ENCODE data around the gene EDC4. TPM values are rescaled to one million over a fixed set of nuclear protein-coding genes. Genes with fewer than 3 reads are reported as not detected.
"Not testable (repeated sequence)": the region's sequence is repeated elsewhere in the genome, so short reads cannot be mapped to it uniquely, and the experiment has no call there.

The EDC4 gene
- total RNA-seq (2014; rRNA removed; shearing (Covaris generic)), result 40.0 and 80.9 TPM in 2 replicates

GRCh38 chr16:67872631-67873434, at the start of gene EDC4:
EDC4 (plus strand) TSS chr16:67873052; CDS start chr16:67873262, 210 bp downstream.
- in situ Hi-C loops (cut with HindIII; ENCODE audit: low sequenced_read_pairs), result no loop called here

GRCh38 chr16:67825119-67825518, 47.7 kb upstream of the EDC4 start:
- in situ Hi-C loops (cut with HindIII; ENCODE audit: low sequenced_read_pairs), result no loop called here
- DNase-seq (ENCODE audit: low spot score), result no peak

More at GRCh38 chr16:67872631-67873434, at the start of gene EDC4:
- peak; percentile 71 for DNase-seq (ENCODE audit: low spot score)

- in situ Hi-C loops (cut with HindIII; ENCODE audit: low sequenced_read_pairs), result no loop called here
- DNase-seq (ENCODE audit: low spot score), result no peak
Observed at GRCh38 chr16:67825906-67826305, 46.9 kb upstream of the EDC4 start.

GRCh38 chr16:67828651-67829050, 44.2 kb upstream of the EDC4 start:
- no peak for DNase-seq (ENCODE audit: low spot score)

GRCh38 chr16:67833030-67833414, 39.8 kb upstream of the EDC4 start:
- in situ Hi-C loops (cut with HindIII; ENCODE audit: low sequenced_read_pairs), result no loop called here

More at GRCh38 chr16:67828651-67829050, 44.2 kb upstream of the EDC4 start:
- in situ Hi-C loops (cut with HindIII; ENCODE audit: low sequenced_read_pairs), result no loop called here

GRCh38 chr16:67833415-67834241, 39.2 kb upstream of the EDC4 start:
- peak; percentile 93 for DNase-seq (ENCODE audit: low spot score)
- in situ Hi-C loops (cut with HindIII; ENCODE audit: low sequenced_read_pairs), result no loop called here

More at GRCh38 chr16:67833030-67833414, 39.8 kb upstream of the EDC4 start:
- no peak for DNase-seq (ENCODE audit: low spot score)

GRCh38 chr16:67834242-67834614, 38.6 kb upstream of the EDC4 start:
- in situ Hi-C loops (cut with HindIII; ENCODE audit: low sequenced_read_pairs), result no loop called here
- no peak for DNase-seq (ENCODE audit: low spot score)

GRCh38 chr16:67837190-67837589, 35.7 kb upstream of the EDC4 start:
- in situ Hi-C loops (cut with HindIII; ENCODE audit: low sequenced_read_pairs); DNase-seq (ENCODE audit: low spot score): not testable (repeated sequence)

- in situ Hi-C loops (cut with HindIII; ENCODE audit: low sequenced_read_pairs), result no loop called here
- DNase-seq (ENCODE audit: low spot score), result no peak
Observed at GRCh38 chr16:67837811-67838210, 35.0 kb upstream of the EDC4 start.

GRCh38 chr16:67841198-67841815, 31.5 kb upstream of the EDC4 start:
- DNase-seq (ENCODE audit: low spot score), result no peak
- in situ Hi-C loops (cut with HindIII; ENCODE audit: low sequenced_read_pairs), result no loop called here

GRCh38 chr16:67841816-67842508, 30.9 kb upstream of the EDC4 start, which contains the start of gene THAP11:
THAP11 (plus strand) TSS chr16:67842320; CDS start chr16:67842555, 235 bp downstream.
- DNase-seq (ENCODE audit: low spot score), result peak; percentile 94
- in situ Hi-C loops (cut with HindIII; ENCODE audit: low sequenced_read_pairs), result no loop called here

GRCh38 chr16:67842509-67843342, 30.1 kb upstream of the EDC4 start:
- DNase-seq (ENCODE audit: low spot score), result peak; percentile 60
- in situ Hi-C loops (cut with HindIII; ENCODE audit: low sequenced_read_pairs), result no loop called here

GRCh38 chr16:67843343-67843765, 29.5 kb upstream of the EDC4 start:
- in situ Hi-C loops (cut with HindIII; ENCODE audit: low sequenced_read_pairs), result no loop called here
- DNase-seq (ENCODE audit: low spot score), result no peak

GRCh38 chr16:67844497-67844896, 28.4 kb upstream of the EDC4 start:
- in situ Hi-C loops (cut with HindIII; ENCODE audit: low sequenced_read_pairs), result no loop called here
- no peak for DNase-seq (ENCODE audit: low spot score)

- no peak for DNase-seq (ENCODE audit: low spot score)
- in situ Hi-C loops (cut with HindIII; ENCODE audit: low sequenced_read_pairs), result no loop called here
Observed at GRCh38 chr16:67845291-67846062, 27.4 kb upstream of the EDC4 start.

- in situ Hi-C loops (cut with HindIII; ENCODE audit: low sequenced_read_pairs), result no loop called here
- DNase-seq (ENCODE audit: low spot score), result no peak
Observed at GRCh38 chr16:67846063-67846319, 26.9 kb upstream of the EDC4 start.

- in situ Hi-C loops (cut with HindIII; ENCODE audit: low sequenced_read_pairs), result no loop called here
- DNase-seq (ENCODE audit: low spot score), result peak; percentile 92
Observed at GRCh38 chr16:67846320-67847063, 26.4 kb upstream of the EDC4 start, which contains the start of gene NUTF2. NUTF2 (plus strand) TSS chr16:67846933; CDS start chr16:67865131, 18,198 bp downstream.
